ENCODE measurements around the gene TTC7B. TPM values are rescaled to one million over a fixed set of nuclear protein-coding genes. Genes with fewer than 3 reads are reported as not detected.

TTC7B gene
- total and polyA plus RNA-seq, 10 of the 15 experiments (the other 5 are each of a cell fraction or from before 2014, with no cell fraction given), result under 0.01 to 1.1 (median 0.26) TPM; not detected in 2

DNA sequence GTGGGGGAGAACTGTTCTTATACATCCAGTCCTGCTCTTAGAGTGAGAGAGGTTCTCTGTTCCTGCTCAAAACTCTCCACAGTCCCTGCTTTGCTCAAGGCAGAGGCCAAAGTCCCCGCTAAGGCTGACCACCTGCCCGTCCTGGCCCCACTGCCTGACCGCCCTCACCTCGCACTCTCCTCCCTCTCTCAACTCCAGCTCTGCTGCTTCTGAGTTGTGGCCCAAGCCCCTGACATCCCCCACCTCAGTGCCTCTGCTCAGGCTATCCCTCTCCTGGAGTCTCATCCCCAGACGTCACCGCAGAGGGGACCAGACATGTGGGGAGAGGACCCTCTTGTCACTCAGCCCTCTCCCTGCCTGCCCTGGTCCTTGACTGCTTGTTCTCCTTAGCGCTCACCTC lies 308.8 kb downstream of the TTC7B start:
- Histone ChIP-seq H3K4me2 (ENCODE audit: control insufficient read depth, insufficient read depth) (no peak overlapping the region), H3K36me3 (ENCODE audit: control insufficient read depth in 2 of 2, insufficient read depth in 2 of 2, low read length in 1 of 2) (no peaks in the 10 kb centered on the region), H3K27ac (ENCODE audit: control insufficient read depth, insufficient read depth) (no peak overlapping the region), H3K9me3 (replicated peaks; ENCODE audit: control insufficient read depth, insufficient read depth, low read length) (no peaks in the 10 kb centered on the region), H3K79me2 (ENCODE audit: control insufficient read depth, insufficient read depth, low read length) (no peaks in the 10 kb centered on the region), H2AFZ (ENCODE audit: control insufficient read depth, low read depth, low read length) (no peak overlapping the region), H3K27me3 (replicated peaks in 1 of 2; ENCODE audit: control insufficient read depth in 2 of 2, insufficient read depth in 2 of 2, low read length in 1 of 2) (no peaks in the 10 kb centered on the region; a peak in 2 of 4 replicates), H4K20me1 (ENCODE audit: control insufficient read depth, insufficient read depth) (no peaks in the 10 kb centered on the region), H3K4me1 (ENCODE audit: control insufficient read depth, insufficient read depth, low read length) (no peaks in the 10 kb centered on the region), H3K4me3 (no peak overlapping the region), H3K9ac (ENCODE audit: control insufficient read depth, insufficient read depth, low read length) (no peak overlapping the region)
- FAIRE-seq, result no peak
- ATAC-seq, result no peak
- ChIA-PET SMC1A (ENCODE audit: uncharacterized antibody, unreplicated experiment) (no interaction called here), CTCF (no interaction called here), RAD21 (ENCODE audit: unreplicated experiment) (no interaction called here), POLR2A (no interaction called here)
- DNase-seq (ENCODE audit: low read depth, low spot score), result no peak
- TF ChIP-seq, protein P1, sequence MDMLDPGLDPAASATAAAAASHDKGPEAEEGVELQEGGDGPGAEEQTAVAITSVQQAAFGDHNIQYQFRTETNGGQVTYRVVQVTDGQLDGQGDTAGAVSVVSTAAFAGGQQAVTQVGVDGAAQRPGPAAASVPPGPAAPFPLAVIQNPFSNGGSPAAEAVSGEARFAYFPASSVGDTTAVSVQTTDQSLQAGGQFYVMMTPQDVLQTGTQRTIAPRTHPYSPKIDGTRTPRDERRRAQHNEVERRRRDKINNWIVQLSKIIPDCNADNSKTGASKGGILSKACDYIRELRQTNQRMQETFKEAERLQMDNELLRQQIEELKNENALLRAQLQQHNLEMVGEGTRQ (IDR thresholded peaks at IDR 0.05; ENCODE audit: borderline replicate concordance, low read depth, low read length), result no peak
- no peak for TF ChIP-seq POU2F2 (IDR thresholded peaks at IDR 0.05; ENCODE audit: borderline replicate concordance, low read depth, low read length)
- TF ChIP-seq TAF1 (IDR thresholded peaks at IDR 0.05; ENCODE audit: borderline replicate concordance, low read depth, low read length), result no peak
- TF ChIP-seq MTA2 (IDR thresholded peaks at IDR 0.05; ENCODE audit: low read depth), result no peak
- TF ChIP-seq ZNF24 (IDR thresholded peaks at IDR 0.05), result no peak
- TF ChIP-seq POLR2AphosphoS5 (IDR thresholded peaks at IDR 0.05; ENCODE audit: low read length), result no peak
- no peak for TF ChIP-seq NFYA (IDR thresholded peaks at IDR 0.05; ENCODE audit: borderline replicate concordance, low read depth, low read length)
- no peak for TF ChIP-seq CBX3 (IDR thresholded peaks at IDR 0.05; ENCODE audit: borderline replicate concordance, low read depth)
- TF ChIP-seq TCF7 (IDR thresholded peaks at IDR 0.05; ENCODE audit: borderline replicate concordance), result no peak
- TF ChIP-seq SREBF2 (IDR thresholded peaks at IDR 0.05; ENCODE audit: low read length), result no peak
- no peak for TF ChIP-seq EGR1 (IDR thresholded peaks at IDR 0.05; ENCODE audit: borderline replicate concordance in 1 of 2, low read depth in 2 of 2, low read length in 2 of 2)
- TF ChIP-seq, protein P2, sequence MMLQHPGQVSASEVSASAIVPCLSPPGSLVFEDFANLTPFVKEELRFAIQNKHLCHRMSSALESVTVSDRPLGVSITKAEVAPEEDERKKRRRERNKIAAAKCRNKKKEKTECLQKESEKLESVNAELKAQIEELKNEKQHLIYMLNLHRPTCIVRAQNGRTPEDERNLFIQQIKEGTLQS (IDR thresholded peaks at IDR 0.05; ENCODE audit: borderline replicate concordance, extremely low read depth, low read depth, low read length), result no peak
- no peak for TF ChIP-seq MEF2B (IDR thresholded peaks at IDR 0.05; ENCODE audit: partially characterized antibody, poor library complexity, severe bottlenecking)
- TF ChIP-seq FOS (IDR thresholded peaks at IDR 0.05; ENCODE audit: borderline replicate concordance, extremely low read depth, insufficient read length), result no peak
- TF ChIP-seq SMAD5 (IDR thresholded peaks at IDR 0.05; ENCODE audit: low read depth), result no peak
- BruUV-seq (replicated peaks), result no TSS peak
- intact Hi-C loops (cut with micrococcal nuclease; ENCODE audit: unreplicated experiment), result no loop called here
- 66% methylated on average over 6 of the region's 7 CpGs for WGBS (ENCODE audit: insufficient coverage, insufficient replicate concordance, low lambda C conversion rate, missing lambda C conversion rate)
- in situ Hi-C loops (cut with MboI), result no loop called here
